Stimulated activated CD8-positive, alpha-beta memory T cell treated with anti-CD3 and anti-CD28 coated beads, Interleukin-15, amount 100 ng/mL, for 24 hours (primary cell): ENCODE data around the gene HNF1B.
A peak's percentile ranks its signal among the peaks of the same experiment; 100 is the strongest.

Experiments
- DNase-seq: peaks from one replicate; pipeline ENCODE4 v3.0.0-alpha.2; 2020; ENCODE audit warnings: low read depth

The HNF1B gene

DNA sequence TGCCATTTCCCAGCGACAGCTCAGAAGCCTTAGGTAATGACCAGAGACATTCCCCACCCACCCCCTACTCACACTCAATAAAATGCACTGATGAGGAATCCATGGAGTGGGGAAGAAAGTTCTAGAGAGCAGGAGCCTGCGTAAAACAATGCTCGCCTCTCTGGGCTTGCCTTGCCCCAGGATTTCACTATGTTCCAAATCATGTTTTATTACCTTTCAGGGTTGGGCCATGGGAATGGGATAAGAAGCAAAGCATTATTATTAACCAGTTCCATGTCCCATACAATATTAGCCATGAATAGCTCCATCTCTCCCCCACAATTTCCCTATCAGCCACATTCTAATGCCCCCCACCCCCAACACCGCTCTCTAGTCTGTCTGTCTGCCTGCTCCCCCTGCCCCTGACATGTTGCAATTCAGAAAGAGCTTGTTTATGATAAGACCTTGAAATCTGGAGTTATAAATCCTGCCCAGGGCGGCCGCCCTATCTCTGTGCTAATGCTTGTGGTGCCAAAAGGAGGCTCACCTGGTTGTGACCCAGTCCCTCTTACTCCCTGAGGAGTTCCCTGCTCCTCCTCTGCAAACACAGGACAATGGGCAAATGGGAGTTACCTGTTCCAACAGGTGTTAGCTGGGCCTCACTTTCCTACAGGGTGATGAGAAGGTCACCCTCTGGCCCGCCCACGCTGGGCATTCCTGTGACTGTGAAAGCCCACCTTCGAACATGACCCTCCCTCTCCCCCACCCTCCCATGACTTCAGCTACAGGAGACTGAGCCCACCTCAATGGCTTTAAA lies 73.6 kb downstream of the HNF1B start:
- no peak for DNase-seq

DNA sequence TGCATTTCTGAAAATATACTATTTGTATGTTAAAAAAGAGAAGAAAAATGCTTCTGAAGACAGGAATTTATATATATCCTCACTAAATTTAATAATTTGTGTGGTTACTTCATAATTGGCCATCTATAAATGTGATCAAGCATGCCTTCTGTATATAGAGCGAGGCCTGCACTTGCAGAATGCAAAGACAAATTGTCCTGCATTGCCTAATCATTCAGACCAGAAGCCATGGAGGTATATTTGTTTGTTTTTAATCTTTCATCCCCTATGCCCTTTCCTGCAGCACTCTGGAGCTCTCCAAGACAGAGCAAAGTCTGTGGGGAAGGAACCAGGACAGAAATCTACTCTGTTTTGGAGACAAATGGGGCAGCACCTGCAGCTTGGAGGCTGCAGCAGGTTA lies 77.8 kb downstream of the HNF1B start:
- no peak for DNase-seq

DNA sequence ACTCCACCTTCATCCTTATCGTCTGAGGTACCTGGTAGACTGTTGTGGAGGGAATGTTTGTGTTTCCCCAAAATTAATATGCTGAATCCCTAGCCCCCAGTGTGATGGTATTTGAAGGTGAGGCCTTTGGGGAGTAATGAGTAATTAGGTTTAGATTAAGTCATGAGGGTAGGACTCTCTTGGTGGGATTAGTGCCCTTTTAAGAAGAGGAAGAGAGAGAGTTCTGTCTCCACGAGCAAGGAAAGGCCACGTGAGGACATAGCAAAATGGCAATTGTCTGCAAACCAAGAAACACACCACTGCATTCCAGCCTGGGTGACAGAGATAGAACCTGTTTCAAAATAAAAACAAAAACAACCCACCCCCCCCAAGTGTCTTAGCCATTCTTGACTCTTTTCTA lies 80.6 kb downstream of the HNF1B start:
- no peak for DNase-seq

DNA sequence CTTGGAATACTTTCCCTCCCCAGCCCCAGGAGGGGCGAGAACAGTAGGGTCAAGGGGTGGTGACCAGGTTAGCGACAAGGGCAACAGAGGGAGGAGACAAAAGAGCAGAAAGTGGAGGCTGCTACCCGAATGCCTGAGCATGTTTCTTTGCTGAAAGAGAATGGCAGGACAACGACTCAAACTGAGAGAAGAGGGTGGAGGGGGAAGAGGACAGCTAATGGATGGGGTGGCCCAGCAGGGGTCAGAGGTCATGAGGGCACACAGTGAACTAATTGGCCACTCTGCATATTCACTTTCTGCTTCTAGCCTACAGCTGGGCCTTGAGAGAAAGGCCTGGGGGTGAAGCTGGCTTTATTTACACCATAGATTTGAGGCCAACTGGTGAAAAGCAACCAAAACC lies 82.5 kb downstream of the HNF1B start:
- no peak for DNase-seq

DNA sequence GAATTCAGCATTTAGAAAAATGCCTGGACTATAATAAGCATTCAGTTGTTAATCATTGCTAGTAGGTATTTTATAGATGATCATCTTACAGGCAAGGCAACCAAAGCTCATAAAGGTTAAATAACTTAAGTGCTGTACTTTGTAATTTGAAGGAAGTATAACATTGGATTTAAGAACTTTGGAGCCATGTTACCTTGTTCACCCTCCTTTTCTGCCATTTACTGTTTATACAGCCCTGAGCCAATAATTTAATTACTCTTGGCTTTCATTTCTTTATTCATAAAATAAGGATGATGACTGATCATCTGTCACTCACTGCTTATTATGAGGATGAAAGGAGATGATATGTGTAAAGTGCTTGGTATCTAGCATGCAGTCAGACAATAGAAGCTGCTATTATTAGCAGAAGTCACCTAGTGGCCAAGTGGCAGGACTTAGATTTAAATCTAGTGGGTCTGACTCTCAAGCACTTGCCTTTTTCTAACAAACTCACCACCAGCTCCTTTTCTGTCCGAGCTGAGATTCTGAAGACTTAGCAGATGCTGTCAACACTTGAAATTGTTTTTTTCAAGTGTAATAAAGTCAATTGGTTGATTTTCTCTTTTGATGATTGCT lies 83.4 kb downstream of the HNF1B start:
- DNase-seq = no peak

DNA sequence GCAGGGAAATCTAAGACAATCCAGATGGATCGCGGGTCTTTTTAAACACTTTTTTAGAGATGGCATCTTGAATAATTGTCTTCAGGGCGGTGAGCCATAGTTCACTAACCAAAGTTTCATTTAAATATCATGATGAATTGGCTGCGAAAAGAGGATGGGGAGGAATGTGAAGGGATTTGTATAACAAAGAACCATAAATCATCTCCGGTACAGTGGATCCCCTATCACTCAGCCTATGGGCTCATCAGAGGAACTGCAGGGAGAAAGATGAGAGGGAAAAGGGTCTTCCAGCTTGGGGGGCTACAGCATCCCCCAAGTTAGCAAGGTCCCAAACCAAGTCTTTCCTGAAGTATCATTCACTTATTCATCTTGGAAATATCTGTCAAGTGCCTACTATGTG lies 84.9 kb downstream of the HNF1B start:
- no peak for DNase-seq

DNA sequence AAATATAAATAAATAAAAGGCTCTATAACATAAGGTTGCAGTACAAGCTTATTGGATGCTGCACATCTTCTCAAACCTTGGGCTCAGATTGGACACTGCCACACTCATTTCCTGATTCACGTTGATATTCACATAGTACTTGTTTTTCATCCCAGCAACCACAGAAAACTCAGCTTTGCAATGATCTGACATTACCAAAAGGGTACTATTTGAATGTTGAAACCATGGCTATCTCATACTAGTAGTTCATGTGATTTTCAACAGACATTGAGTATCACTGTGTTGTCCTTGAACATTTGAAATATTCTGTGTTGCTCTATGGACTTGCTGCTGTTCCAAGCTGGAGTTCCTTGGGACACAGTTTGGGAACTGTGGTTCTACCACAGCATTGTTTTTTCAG lies 87.7 kb downstream of the HNF1B start:
- no peak for DNase-seq

DNA sequence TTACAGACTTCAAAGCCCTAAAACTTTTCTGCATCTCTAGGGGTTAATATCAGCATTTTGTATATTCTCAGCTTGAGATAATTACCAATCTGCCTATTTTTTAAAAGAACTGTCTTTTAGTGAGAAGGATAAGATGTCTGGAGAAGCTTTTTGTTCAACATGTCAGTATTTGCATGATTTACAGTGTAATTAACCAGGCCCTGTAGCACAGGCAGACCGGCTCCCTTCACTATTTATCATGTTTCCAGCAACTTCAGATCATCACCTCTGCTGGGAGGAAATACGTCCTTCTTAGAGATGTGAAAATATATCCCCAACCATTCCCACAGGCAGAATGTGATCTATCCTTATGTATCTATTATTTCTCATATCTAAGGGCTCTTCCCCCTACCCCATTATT lies 93.0 kb downstream of the HNF1B start:
- no peak for DNase-seq

DNA sequence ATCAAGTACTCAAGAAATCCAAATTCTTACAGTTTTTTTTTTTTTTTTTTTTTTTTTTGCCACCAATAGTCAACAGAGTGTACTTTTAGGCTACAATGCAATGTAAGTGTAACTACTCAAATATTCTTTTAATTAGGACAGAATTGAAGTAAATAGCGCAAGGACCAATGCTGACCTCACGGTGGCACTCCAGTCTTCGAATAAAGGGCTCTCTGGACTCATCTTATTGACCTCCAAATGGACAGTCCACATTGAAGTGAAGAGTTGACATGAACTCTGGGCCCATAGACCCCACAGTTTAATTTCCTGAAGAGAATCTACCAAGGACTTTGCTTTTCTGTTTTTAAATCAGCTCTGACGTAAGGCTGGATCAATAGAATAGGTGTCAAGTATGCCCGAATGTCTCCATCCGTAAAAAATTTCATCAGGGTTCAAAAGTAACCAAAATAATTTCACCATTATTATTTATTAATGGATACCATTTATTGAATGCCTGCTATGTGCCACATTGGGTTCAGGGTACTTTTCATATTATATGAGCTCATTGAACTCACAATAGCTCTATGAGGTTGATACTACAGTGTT lies 94.3 kb downstream of the HNF1B start:
- no peak for DNase-seq

DNA sequence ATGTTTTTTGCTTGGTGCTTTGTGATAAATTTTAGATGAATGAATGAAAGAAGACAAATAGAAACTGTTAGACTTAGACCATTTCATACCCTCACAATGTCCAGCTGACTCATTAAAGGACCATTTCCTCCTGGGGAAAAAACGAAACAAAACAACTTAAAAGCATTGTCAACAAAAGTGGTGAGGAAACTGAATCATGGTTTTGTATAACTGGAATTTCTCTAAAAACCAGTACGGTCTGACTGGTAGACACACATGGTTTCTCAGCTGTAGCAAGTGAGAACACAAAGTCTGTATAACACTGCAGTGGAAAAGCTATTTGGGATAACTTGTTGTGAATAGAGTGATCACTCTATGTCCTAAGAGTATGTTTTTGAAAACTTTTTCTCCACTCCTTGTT lies 96.3 kb downstream of the HNF1B start:
- DNase-seq = no peak

DNA sequence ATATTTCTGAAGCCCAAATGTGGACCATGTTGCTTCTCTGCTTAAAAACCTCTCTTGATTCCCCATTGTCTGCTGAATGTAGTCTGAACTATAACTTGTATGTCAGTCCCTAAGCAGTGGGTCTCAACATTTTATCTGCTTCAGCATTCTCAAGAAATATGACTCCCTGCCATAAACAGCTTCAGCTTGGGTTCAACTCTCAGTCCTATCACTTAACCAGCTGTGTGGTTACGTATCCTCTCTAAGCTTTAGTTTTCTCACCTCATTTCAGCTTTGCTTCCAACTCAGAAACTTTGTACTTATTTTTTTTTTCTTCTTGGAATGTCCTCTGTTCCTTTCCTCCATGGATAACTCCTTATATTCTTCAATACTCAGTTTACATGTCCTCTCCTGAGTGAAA lies 97.0 kb downstream of the HNF1B start:
- DNase-seq = no peak

DNA sequence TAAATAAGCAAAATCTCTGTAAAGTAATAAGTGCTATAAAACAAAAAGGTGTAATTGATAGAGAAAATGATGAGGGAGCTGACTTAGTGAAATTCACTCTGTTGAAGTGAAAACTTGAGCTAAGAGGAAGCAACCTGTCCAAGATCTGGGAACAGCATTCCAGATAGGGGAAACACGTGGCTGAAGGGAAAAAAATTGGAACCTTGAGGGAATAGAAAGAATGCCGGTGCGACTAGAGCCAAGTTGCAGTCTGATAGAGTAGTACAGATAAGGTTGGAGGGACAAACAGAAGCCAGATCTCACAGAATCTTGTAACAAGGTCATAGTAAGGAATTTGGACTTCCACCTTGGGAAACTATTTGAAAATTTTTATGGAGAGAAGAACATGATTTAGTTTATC lies 101.0 kb downstream of the HNF1B start:
- no peak for DNase-seq

DNA sequence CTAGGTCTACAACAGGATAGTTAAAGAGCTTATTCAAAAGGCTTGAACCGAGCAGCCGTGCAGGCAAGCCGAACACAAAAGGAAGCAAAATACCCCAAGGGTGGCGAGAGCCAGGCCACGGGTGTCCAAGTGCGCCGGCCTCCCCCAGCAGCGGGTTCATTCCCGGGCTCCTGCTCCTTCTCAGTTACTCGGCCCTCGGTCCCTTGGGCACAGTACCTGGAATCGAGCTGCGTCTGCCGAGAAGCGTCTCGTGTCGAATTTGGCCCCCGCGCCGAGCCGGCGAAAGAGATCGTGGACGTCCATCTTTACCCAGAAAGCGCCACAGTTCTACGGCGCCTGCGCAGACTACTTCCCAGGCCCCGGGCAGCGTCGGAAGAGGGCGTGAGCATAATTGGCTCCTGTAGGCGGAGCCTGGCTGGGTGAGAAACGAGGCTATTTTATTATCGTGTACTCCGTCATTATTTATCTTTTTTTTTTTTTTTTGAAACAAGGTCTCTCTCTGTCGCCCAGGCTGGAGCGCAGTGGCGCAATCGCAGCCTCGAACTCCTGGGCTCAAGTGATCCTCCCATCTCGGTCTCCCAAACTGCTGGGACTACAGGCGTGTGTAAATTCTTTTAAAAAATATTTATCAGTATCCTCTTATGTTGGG lies 101.6 kb downstream of the HNF1B start, which contains the start of gene DDX52:
Gene DDX52, minus strand, starts transcription at position 329 of the 649 bp plus-strand sequence. Its CDS starts 26 bp downstream, at position 303.
- peak; percentile 62 for DNase-seq

DNA sequence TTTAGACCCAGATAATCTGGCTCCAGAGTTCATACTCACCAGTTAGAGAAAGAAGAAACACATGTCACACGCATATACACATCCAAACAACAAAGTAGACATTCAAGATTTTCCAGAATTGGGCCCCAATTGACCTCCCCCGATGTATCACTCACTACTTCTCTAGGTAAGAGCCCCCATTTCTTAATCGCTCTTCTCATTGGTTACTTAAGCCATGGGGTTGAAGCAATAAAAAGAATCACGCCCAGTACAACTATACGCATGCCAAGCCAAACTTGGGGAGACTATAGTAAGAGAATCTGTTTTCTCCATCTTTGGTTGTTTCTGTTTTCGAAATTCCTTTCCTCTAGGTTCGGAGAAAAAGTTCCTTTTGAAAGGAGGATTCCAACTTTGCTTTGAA lies 102.2 kb downstream of the HNF1B start:
- DNase-seq = no peak

DNA sequence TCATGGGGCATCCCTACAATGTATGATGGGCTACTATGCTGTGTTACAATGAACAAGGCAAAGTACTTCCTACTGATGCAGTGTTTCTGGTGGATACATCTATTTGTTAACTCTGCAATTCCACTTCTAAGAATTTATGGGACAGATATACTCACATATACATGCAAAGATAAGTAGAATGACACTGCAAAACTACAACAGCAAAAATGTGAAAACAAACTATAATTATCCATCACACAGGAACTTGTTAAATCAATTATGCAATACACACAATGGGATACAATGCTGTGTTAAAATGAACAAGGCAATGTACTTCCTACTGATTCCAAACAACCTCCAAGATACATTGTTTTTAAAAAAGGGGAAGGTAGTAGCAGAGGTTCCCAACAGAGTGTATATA lies 104.8 kb downstream of the HNF1B start:
- DNase-seq = no peak

DNA sequence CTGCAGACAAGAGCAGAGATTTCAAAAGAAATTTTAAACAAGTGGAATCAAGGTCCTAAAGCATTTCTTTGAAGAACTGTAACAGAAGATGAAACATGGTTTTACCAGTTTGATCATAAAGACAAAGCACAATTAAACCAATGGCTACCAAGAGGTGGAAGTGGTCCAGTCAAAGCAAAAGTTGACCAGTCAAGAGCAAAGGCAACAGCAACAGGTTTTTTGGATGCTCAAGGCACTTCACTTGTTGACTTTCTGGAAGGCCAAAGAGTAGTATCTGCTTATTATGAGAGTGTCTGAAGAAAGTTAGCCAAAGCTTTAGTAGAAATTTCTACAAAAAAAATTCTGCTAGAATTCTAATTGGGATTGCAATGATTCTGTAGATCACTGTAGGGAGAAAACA lies 106.9 kb downstream of the HNF1B start:
- no peak for DNase-seq
